SH-SY5Y (cell line): ENCODE measurements around the gene RHOB.

Experiments
- GATA2 ChIP-seq: IDR thresholded peaks from 2 replicates; pipeline ENCODE4 v1.6.1; 2011; ENCODE audit warnings: mild to moderate bottlenecking, low read depth, low read length
- GATA3 ChIP-seq: IDR thresholded peaks from 2 replicates; pipeline ENCODE4 v1.6.1; 2011; ENCODE audit warnings: low read depth, mild to moderate bottlenecking, low read length, moderate library complexity

DNA sequence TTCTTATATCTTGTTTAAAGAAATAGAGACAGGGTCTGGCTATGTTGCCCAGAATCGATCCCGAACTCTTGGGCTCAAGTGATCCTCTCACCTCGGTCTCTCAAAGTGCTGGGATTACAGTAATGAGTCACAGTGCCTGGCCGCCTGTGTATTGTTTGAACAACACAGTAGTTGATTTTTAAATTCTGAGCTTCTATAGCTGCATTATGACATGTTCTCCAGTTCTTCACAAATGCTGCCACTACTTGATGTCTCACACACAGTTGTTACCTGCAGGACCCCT is 7.7 kb upstream of the RHOB start:
- TF ChIP-seq GATA2 (no peak), GATA3 (no peak)
